ENCODE results near the gene PSMD2.

GRCh38 chr3:184284696-184285095 is 14.3 kb upstream of the PSMD2 start:
- TF ChIP-seq CTCF (IDR thresholded peaks at IDR 0.05), result no peak
- TF ChIP-seq POLR2A (IDR thresholded peaks at IDR 0.05), result no peak

Data from vagina (tissue), 2 donors.